SK-N-MC (cell line): ENCODE data around the gene SLC34A3.

Source experiments
- EZH2 ChIP-seq: fragments of 200-600 bp; sonication (generic); IDR thresholded peaks from one replicate; pipeline ENCODE4 v1.6.1; 2017; ENCODE audit warnings: antibody characterized with exemption
- FOXP2 ChIP-seq: optimal IDR thresholded peaks from 2 replicates; pipeline ENCODE3; 2011; ENCODE audit warnings: mild to moderate bottlenecking, moderate library complexity; ENCODE audit not compliant: insufficient read depth; ENCODE audit errors: extremely low read length, control extremely low read depth
- POLR2AphosphoS5 ChIP-seq: IDR thresholded peaks from 2 replicates; pipeline ENCODE4 v1.6.1; 2012; ENCODE audit warnings: mild to moderate bottlenecking, low read depth, low read length, borderline replicate concordance

GRCh38 chr9:137265496-137266161, 34.9 kb downstream of the SLC34A3 start:
- TF ChIP-seq EZH2 (no peak), POLR2AphosphoS5 (no peak), FOXP2 (no peak)
